Measurements from ENCODE around the gene EIF4G3. TPM values are rescaled to one million over a fixed set of nuclear protein-coding genes. Genes with fewer than 3 reads are reported as not detected.

The EIF4G3 gene
- total RNA-seq, 4 donors from 2014 or later = 28.3 to 55.5 (median 35.5) TPM

DNA sequence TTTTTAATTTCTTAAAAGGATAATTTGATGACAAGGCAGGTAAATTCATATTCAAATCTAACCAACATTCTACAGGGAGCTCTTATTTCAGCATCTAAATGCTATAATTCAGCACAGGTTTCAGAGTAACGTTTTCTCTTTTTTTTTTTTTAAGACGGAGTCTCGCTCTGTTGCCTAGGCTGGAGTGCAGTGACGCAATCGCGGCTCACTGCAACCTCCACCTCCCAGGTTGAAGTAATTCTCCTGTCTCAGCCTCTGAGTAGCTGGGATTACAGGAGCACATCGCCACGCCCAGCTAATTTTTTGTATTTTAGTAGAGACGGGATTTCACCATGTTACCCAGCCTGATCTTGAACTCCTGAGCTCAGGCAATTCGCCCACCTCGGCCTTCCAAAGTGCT, 66.5 kb downstream of the EIF4G3 start:
- Histone ChIP-seq H3K36me3 (peaks cover 0 to 14% (median 0%) of the 10 kb centered on the region in 3 donors), H3K4me1 (no peaks in the 10 kb centered on the region), H3K27me3 (no peaks in the 10 kb centered on the region), H3K4me3 (no peak overlapping the region), H3K9me3 (no peaks in the 10 kb centered on the region), H3K27ac (no peak overlapping the region)
- no peak for TF ChIP-seq POLR2A (IDR thresholded peaks at IDR 0.05)
- TF ChIP-seq CTCF (IDR thresholded peaks at IDR 0.05) = no peak
- DNase-seq = no peak
- intact Hi-C loops (cut with DNase I) = no loop called here
- 88 to 96% methylated on average over 11 of the region's 11 CpGs for WGBS, 2 donors

GRCh38 chr1:21106709-21107108, 70.0 kb downstream of the EIF4G3 start:
- intact Hi-C loops (cut with DNase I) = no loop called here
- TF ChIP-seq POLR2A (IDR thresholded peaks at IDR 0.05) (no peak), CTCF (IDR thresholded peaks at IDR 0.05) (no peak)
- H3K4me1 ChIP-seq = no peaks in the 10 kb centered on the region
- DNase-seq = no peak
- H3K4me3 ChIP-seq = no peak overlapping the region
- WGBS, 2 donors = 68 to 81% methylated on average over 2 of the region's 2 CpGs
- H3K36me3 ChIP-seq = peaks cover 0 to 34% (median 0%) of the 10 kb centered on the region in 3 donors
- H3K27me3 ChIP-seq = no peaks in the 10 kb centered on the region
- no peak overlapping the region for H3K27ac ChIP-seq
- H3K9me3 ChIP-seq = no peaks in the 10 kb centered on the region

GRCh38 chr1:21106238-21106637, 70.5 kb downstream of the EIF4G3 start:
- Histone ChIP-seq H3K36me3 (peaks cover 0 to 34% (median 0%) of the 10 kb centered on the region in 3 donors), H3K4me1 (no peaks in the 10 kb centered on the region), H3K27me3 (no peaks in the 10 kb centered on the region), H3K27ac (no peak overlapping the region), H3K9me3 (no peaks in the 10 kb centered on the region), H3K4me3 (no peak overlapping the region)
- DNase-seq = no peak
- TF ChIP-seq CTCF (IDR thresholded peaks at IDR 0.05) = no peak
- TF ChIP-seq POLR2A (IDR thresholded peaks at IDR 0.05) = no peak
- intact Hi-C loops (cut with DNase I) = no loop called here
- WGBS, 2 donors = 94 to 96% methylated on average over 2 of the region's 2 CpGs

DNA sequence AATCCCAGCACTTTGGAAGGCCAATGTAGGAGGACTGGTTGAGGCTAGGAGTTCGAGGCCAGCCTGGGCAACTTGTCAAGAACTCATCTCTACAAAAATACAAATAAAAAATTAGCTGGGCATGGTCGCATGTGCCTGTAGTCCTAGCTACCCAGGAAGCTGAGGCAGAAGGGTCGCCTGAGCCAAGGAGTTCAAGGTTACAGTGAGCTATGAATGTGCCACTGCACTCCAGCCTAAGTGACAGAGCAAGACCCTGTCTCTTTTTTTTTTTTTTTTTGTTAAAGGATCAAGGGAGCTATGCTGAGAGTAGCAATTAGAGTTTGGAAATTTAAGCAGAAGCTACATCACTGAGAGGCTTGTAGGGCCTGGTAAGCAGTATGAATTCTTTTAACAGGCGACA, 70.9 kb downstream of the EIF4G3 start:
- H3K27me3 ChIP-seq = no peaks in the 10 kb centered on the region
- no peak for DNase-seq
- TF ChIP-seq CTCF (IDR thresholded peaks at IDR 0.05) = no peak
- TF ChIP-seq POLR2A (IDR thresholded peaks at IDR 0.05) = no peak
- 96 to 97% methylated on average over 4 of the region's 4 CpGs for WGBS, 2 donors
- peaks cover 0 to 3% (median 0%) of the 10 kb centered on the region in 3 donors for H3K4me1 ChIP-seq
- H3K36me3 ChIP-seq = peaks cover 0 to 34% (median 0%) of the 10 kb centered on the region in 3 donors
- no peak overlapping the region for H3K27ac ChIP-seq
- no peak overlapping the region for H3K4me3 ChIP-seq
- H3K9me3 ChIP-seq = no peaks in the 10 kb centered on the region
- intact Hi-C loops (cut with DNase I) = no loop called here

DNA sequence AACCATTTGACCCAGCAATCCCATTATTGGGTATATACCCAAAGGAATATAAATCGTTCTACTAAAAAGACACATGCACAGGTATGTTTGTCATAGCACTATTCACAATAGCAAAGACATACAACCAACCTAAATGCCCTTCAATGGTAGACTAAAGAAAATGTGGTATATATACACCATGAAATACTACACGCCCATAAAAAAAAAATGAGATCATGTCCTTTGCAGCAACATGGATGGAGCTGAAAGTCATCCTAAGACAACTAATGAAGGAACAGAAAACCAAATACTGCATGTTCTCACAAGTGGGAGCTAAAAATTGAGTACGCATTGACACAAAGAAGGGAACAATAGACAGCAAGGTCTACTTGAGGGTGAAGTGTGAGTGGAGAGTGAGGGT, 72.0 kb downstream of the EIF4G3 start:
- Histone ChIP-seq H3K36me3 (peaks cover 0 to 34% (median 0%) of the 10 kb centered on the region in 3 donors), H3K4me3 (no peak overlapping the region), H3K9me3 (no peaks in the 10 kb centered on the region), H3K4me1 (peaks cover 0 to 11% (median 0%) of the 10 kb centered on the region in 3 donors), H3K27me3 (no peaks in the 10 kb centered on the region), H3K27ac (no peak overlapping the region)
- TF ChIP-seq POLR2A (IDR thresholded peaks at IDR 0.05) (no peak), CTCF (IDR thresholded peaks at IDR 0.05) (no peak)
- intact Hi-C loops (cut with DNase I) = no loop called here
- DNase-seq = no peak
- WGBS, 2 donors = 93 to 98% methylated on average over 3 of the region's 3 CpGs

Data from esophagus squamous epithelium (tissue), 5 donors.